AML-193 (cell line): ENCODE results near the gene DBT.
A peak's percentile ranks its signal among the peaks of the same experiment; 100 is the strongest.

ENCODE experiments used
- DNase-seq, 2 experiments: peaks; one replicate each; lab custom pipeline; 2025; lab: John Stamatoyannopoulos, UW

The DBT gene

GRCh38 chr1:100188617-100189016, 61.0 kb downstream of the DBT start:
- DNase-seq: no peak

GRCh38 chr1:100187912-100188311, 61.7 kb downstream of the DBT start:
- DNase-seq: peak; percentile 4 to 15

GRCh38 chr1:100184536-100184935, 65.1 kb downstream of the DBT start:
- no peak for DNase-seq

- DNase-seq: no peak
Measured at GRCh38 chr1:100183370-100183769, 66.3 kb downstream of the DBT start.

GRCh38 chr1:100178091-100178490, 71.5 kb downstream of the DBT start, which contains the start of gene LRRC39:
Gene LRRC39 (minus strand): TSS chr1:100178256. CDS start chr1:100168516, 9,740 bp downstream.
- no peak for DNase-seq

- no peak for DNase-seq
Measured at GRCh38 chr1:100177295-100178041, 72.2 kb downstream of the DBT start.

- no peak for DNase-seq
Measured at GRCh38 chr1:100168051-100168450, 81.6 kb downstream of the DBT start.

- no peak for DNase-seq
Measured at GRCh38 chr1:100164702-100165101, 84.9 kb downstream of the DBT start.

- DNase-seq: no peak
Measured at GRCh38 chr1:100164216-100164615, 85.4 kb downstream of the DBT start.

GRCh38 chr1:100162881-100163280, 86.8 kb downstream of the DBT start:
- DNase-seq: no peak

- no peak for DNase-seq
Measured at GRCh38 chr1:100152271-100152670, 97.4 kb downstream of the DBT start.

GRCh38 chr1:100151679-100152078, 98.0 kb downstream of the DBT start:
- no peak for DNase-seq

GRCh38 chr1:100147875-100148274, 101.8 kb downstream of the DBT start:
- DNase-seq: no peak

GRCh38 chr1:100146958-100147357, 102.7 kb downstream of the DBT start:
- no peak for DNase-seq

GRCh38 chr1:100145116-100145515, 104.5 kb downstream of the DBT start:
- no peak for DNase-seq

GRCh38 chr1:100142343-100142742, 107.3 kb downstream of the DBT start:
- DNase-seq: no peak

- no peak for DNase-seq
Measured at GRCh38 chr1:100141192-100141591, 108.4 kb downstream of the DBT start.

GRCh38 chr1:100137602-100138001, 112.0 kb downstream of the DBT start:
- DNase-seq: no peak
